Activated T-helper 1 cell treated with anti-CD3 and anti-CD28 coated beads, Interleukin-2, amount 50 U/mL, for 16 hours (primary cell): Measurements from ENCODE around the gene SEBOX.

Source experiments
- DNase-seq, 2 donors: peaks; one replicate each; pipeline ENCODE4 v3.0.0-alpha.2; 2020; ENCODE audit warnings: low read depth in 1 of 2, low spot score in 1 of 2

Gene SEBOX

GRCh38 chr17:28320215-28321061 is 44.6 kb downstream of the SEBOX start:
- DNase-seq: no peak

- DNase-seq: no peak
These were observed 45.4 kb downstream of the SEBOX start for GRCh38 chr17:28319598-28319935.

DNA sequence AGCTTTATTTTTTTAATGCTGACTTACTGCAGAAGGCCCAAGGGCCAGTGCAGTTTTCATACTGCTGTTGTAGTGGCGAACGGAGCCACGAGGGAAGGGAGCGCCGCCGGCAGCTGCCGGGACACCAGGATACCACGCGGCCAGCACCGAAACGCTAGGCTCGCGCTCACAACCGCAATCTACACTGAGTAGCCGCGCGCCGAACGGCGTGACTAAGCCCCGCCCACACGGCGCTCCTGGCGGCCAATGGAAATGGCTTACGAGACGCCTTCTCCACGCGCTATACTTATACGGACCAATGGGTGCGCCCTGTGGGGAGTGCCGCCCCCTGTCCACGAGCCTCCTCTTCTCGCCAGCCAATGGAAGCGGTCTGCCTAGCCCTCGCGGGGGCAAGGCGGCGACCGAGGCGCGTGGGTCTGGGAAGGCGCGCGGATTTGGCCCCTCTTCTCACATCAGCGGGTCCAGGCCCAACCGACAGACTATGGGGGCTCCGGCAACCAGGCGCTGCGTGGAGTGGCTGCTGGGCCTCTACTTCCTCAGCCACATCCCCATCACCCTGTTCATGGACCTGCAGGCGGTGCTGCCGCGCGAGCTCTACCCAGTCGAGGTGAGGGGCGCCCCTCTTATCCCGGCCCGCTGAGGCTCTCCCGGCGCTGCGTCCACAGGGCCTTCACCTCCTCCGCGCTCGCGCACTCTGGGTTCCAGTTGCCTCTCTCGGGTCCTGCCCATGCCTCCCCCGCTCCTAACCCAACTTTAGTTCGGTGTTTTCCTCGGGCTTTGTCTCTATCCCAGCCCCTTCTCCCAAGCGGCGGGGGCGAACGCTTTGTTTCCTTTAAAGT is 46.0 kb downstream of the SEBOX start, which contains the start of gene TMEM97:
Gene TMEM97 (plus strand): TSS at position 442 of the 839 bp plus-strand sequence. CDS start 40 bp downstream, at position 482.
- DNase-seq: peak; percentile 85 to 90

DNA sequence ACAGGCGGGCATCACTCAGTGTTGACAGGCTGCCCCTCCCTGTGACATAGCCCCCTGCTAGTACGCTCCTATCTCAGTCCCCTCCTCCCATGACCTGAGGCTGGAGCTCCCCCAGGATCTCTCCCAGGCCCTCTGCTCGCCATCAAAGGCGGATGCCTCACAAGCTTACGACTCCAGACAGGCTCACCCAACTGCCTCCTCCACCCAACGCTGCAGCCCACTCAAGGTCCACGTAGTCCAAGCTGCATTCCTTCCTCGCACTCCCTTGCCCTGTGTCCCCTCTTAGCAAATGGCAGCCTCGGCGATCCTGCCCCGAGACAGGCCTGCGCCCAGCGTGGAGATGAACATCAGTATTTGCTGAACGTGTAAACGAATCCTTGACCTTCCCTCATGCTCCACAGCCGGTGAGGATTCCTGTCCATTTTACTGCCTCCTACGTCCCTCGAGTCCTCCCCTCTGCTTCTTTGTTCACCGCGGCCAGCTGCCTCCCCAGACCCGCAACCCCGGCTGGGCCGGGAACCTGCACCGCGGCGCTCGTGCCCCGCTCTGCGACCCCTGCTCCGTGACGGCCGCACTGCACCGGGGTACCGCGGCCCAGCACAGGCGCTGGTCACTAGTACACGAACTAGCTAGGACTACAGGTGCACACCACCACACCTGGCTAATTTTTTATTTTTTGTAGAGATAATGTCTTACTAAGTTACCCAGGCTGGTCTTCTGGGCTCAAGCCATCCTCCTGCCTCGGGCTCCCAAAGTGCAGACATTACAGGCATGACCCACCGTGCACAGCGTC is 46.8 kb downstream of the SEBOX start:
- no peak for DNase-seq

GRCh38 chr17:28317099-28317965 is 47.7 kb downstream of the SEBOX start:
- no peak for DNase-seq

DNA sequence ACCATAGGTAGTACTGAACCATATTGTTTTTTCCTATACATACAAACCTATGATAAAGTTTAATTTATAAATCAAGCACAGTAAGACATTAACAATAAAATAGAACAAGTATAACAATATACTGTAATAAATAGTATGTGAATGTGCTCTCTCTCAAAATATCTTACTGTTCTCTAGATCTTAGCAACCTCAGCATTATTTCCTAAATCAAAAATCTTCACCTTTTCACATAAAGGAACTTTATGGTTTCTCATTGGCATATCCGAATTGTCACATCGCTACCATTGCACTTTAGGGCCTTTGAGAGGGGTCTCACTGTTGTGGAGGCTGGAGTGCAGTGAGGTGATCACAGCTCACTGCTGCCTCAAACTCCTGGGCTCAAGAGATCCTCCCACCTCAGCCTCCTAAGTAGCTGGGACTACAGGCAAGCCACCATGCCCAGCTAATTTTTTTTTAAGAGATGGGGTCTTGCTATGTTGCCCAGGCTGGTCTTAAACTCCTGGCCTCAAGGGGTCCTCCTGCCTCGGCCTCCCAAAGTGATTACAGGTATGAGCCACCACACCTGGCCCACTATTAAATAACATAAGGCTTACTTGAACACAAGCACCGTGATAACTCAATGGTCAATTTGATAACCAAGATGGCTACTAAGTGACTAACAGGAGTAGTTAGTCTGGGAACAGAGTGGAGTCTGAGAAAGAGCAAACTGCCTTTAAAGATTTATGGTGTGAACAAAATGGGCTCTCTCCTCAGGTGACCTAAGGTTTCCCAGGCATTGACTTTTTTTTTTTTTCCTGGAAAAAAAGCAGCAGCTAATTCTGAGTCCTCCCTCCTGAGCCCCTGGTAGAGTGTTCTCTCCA is 48.9 kb downstream of the SEBOX start:
- DNase-seq: no peak

DNA sequence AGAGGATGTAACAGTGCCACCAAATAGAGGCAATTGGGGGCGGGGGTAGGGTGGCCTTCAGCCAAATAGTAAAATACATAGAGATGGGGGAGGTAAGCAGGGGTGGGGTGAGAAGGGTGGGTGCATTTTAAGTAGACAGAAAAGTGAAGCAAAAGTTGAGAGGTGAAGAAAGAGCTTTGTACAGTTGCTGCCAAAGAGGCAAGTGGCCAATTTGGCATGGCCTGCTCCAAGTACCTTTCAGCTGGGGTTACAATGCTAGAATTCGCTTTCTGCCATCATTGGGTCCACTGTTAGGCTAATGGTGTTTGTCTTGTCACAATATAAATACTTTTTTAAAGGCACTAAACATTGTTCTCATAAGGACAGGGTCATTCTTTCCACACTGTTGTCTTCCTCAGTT is 51.2 kb downstream of the SEBOX start:
- DNase-seq: no peak
